ENCODE data around the gene SLC1A6.

SLC1A6 gene

DNA sequence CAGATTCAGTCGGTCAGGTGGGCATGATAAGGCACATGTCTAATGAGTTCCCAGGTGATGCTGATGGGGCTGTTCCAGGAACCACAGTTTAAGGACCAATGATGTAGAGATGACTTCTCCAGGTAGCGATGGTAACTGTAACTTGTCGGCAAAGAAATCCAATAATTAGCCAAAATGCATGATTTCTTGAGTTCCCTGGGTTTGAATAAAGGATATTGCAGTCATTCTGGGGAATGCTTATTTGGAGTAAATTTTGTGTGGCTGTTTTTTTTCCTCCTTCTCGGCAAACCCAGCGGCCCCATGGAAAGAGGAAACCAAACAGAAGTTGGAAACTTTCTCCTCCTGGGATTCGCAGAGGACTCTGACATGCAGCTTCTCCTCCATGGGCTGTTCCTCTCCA, 38.5 kb downstream of the SLC1A6 start, which contains the start of gene OR7C2:
Gene OR7C2, plus strand, starts transcription at position 301 of the 400 bp plus-strand sequence. Its CDS starts 0 bp downstream, at position 301.
- H3K4me3 ChIP-seq (ENCODE audit: low read depth, low read length) = no peak within 1 kb of the TSS
- TF ChIP-seq, protein P1, sequence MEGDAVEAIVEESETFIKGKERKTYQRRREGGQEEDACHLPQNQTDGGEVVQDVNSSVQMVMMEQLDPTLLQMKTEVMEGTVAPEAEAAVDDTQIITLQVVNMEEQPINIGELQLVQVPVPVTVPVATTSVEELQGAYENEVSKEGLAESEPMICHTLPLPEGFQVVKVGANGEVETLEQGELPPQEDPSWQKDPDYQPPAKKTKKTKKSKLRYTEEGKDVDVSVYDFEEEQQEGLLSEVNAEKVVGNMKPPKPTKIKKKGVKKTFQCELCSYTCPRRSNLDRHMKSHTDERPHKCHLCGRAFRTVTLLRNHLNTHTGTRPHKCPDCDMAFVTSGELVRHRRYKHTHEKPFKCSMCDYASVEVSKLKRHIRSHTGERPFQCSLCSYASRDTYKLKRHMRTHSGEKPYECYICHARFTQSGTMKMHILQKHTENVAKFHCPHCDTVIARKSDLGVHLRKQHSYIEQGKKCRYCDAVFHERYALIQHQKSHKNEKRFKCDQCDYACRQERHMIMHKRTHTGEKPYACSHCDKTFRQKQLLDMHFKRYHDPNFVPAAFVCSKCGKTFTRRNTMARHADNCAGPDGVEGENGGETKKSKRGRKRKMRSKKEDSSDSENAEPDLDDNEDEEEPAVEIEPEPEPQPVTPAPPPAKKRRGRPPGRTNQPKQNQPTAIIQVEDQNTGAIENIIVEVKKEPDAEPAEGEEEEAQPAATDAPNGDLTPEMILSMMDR (IDR thresholded peaks at IDR 0.05; ENCODE audit: borderline replicate concordance, insufficient read depth, low read depth, low read length) = no peak

DNA sequence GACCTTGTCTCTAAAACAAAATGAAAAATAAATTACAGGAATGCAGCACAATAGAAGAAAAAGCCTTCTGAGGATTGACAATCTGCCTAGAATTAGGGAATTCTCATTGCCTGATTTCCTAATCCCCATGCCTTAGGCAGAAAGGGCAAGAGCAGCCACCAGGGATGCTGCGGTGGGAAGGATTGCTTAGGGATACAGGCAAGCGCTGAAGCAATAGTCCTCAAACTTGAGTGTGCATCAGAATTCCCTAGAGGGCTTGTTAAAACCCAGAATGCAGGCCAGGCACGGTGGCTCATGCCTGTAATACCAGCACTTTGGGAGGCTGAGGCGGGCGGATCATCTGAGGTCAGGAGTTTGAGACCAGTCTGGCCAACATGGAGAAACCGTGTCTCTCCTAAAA, 39.4 kb downstream of the SLC1A6 start:
- TF ChIP-seq, protein P1 (IDR thresholded peaks at IDR 0.05; ENCODE audit: borderline replicate concordance, insufficient read depth, low read depth, low read length) = no peak
- no peak overlapping the region for H3K4me3 ChIP-seq (ENCODE audit: low read depth, low read length)

DNA sequence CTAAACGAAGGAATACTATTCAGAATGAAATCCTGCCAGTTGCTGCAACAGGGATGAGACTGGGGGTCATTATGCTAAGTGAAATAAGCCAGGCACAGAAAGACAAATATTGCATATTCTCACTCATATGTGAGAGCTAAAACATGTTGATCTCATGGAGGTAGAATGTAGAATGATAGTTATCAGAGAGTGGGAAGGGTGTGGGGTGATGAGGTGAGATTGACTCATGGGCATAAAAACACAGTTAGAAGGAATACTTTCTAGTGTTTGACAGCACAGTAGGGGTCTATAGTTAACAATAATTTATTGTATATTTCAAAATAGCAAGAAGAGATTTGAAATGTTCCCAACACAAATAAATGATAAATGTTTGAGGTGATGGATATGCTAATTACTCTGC, 46.2 kb downstream of the SLC1A6 start:
- no peak overlapping the region for H3K4me3 ChIP-seq (ENCODE audit: low read depth, low read length)
- TF ChIP-seq, protein P1 (IDR thresholded peaks at IDR 0.05; ENCODE audit: borderline replicate concordance, insufficient read depth, low read depth, low read length) = no peak

DNA sequence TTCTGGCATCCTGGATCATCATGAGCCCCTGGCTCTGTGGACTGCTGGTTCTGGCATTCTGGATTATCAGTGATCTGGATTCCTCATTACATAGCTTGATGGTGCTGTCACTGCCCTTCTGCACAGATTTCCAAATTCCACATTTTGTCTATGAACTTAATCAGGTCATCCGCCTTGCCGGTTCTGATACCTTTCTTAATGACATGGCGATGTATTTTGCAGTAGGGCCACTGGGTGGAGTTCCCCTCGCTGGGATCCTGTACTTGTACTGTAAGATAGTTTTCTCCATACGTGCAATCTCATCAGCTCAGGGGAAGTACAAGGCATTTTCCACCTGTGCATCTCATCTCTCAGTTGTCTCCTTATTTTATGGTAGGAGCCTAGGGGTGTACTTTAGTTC, 62.8 kb downstream of the SLC1A6 start:
- H3K4me3 ChIP-seq (ENCODE audit: low read depth, low read length) = no peak overlapping the region
- TF ChIP-seq, protein P1 (IDR thresholded peaks at IDR 0.05; ENCODE audit: borderline replicate concordance, insufficient read depth, low read depth, low read length) = no peak

DNA sequence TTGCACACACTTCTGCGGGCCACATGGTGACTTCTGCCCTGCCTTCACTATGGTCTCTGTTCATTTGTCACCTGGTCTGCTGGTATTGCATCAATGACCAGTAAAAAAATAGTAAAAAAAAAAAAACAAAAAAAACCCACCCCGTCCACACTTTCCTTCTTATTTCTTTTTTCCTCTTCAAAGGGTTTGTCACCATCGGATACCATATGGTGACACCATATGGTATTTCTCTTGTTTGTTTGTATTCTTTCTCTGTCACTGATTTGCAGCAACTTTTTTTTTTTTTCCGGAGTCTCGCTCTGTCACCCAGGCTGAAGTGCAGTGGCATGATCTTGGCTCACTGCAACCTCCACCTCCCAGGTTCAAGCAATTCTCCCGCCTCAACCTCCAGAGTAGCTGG, 64.5 kb downstream of the SLC1A6 start:
- TF ChIP-seq, protein P1 (IDR thresholded peaks at IDR 0.05; ENCODE audit: borderline replicate concordance, insufficient read depth, low read depth, low read length) = no peak
- no peak overlapping the region for H3K4me3 ChIP-seq (ENCODE audit: low read depth, low read length)

DNA sequence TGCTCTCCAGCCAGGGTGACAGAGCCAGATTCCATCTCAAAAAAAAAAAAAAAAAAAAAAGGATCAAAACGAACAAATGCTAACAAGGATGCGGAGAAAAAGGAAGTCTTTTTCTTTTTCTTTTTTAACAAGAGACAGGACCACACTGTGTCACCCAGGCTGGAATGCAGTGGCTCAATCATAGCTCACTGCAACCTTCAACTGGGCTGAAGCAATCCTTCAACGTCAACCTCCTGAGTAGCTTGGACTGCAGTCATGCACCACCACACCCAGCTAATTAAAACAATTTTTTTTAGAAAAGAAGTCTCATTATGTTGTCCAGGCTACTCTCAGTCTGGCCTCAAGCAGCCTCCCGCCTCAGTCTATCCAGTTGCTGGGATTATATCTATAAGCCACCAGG, 73.0 kb downstream of the SLC1A6 start:
- TF ChIP-seq, protein P1 (IDR thresholded peaks at IDR 0.05; ENCODE audit: borderline replicate concordance, insufficient read depth, low read depth, low read length) = no peak
- H3K4me3 ChIP-seq (ENCODE audit: low read depth, low read length) = no peak overlapping the region

DNA sequence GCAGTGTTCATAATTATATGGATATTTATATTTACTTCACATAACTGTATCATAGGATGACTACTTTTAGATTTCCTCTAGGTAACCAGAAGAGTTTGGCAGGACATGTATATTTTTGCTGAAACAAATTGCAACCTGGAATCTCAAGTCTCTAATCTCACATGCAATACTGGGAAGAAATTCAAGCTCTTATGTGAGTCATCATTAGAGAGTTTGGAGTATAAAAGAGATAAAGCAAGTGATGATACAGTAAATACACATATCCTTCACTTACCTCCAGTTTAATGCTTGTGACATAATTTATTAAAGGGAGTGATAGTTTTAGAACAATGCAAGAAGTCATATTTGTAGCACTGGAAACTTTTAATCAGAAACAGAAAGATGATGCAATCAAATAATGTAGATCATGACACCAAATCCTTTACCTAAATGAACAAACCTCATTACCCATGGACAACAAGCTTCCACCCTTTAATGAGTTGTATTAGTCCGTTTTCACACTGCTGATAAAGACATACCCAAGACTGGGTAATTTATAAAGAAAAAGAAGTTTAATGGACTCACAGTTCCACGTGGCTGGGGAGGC, 77.9 kb downstream of the SLC1A6 start:
- TF ChIP-seq, protein P1 (IDR thresholded peaks at IDR 0.05; ENCODE audit: borderline replicate concordance, insufficient read depth, low read depth, low read length) = no peak
- H3K4me3 ChIP-seq (ENCODE audit: low read depth, low read length) = no peak overlapping the region
